Mesothelial cell of epicardium (in vitro differentiated cells): ENCODE data around the gene POLD2. TPM values are rescaled to one million over a fixed set of nuclear protein-coding genes. Genes with fewer than 3 reads are reported as not detected.
A peak's percentile ranks its signal among the peaks of the same experiment; 100 is the strongest.

Experiments used
- DNase-seq, 2 experiments: peaks; one replicate each; pipeline ENCODE4 v3.0.0; 2021; ENCODE audit warnings: low spot score in 2 of 2; ENCODE audit not compliant: unreplicated experiment in 2 of 2
- H3K27ac Mint-ChIP-seq: 2 replicates; pipeline ENCODE4 v1.8.0; 2021; ENCODE audit warnings: mixed read lengths
- H3K27me3 Mint-ChIP-seq: 2 replicates; pipeline ENCODE4 v1.8.0; 2021; ENCODE audit warnings: low read depth, mixed read lengths
- H3K36me3 Mint-ChIP-seq: 2 replicates; pipeline ENCODE4 v1.8.0; 2021; ENCODE audit warnings: mixed read lengths
- H3K4me1 Mint-ChIP-seq: 2 replicates; pipeline ENCODE4 v1.8.0; 2021; ENCODE audit warnings: mixed read lengths
- H3K4me3 Mint-ChIP-seq: 2 replicates; pipeline ENCODE4 v1.8.0; 2021; ENCODE audit warnings: mild to moderate bottlenecking, moderate library complexity, mixed read lengths
- H3K9me3 Mint-ChIP-seq: 2 replicates; pipeline ENCODE4 v1.8.0; 2021; ENCODE audit warnings: mixed read lengths
- CTCF ChIP-seq: fragments of 200-600 bp; sonication (generic); IDR thresholded peaks from one replicate; pipeline ENCODE4 v1.5.0; 2021; ENCODE audit warnings: antibody characterized with exemption; ENCODE audit not compliant: unreplicated experiment
- total RNA-seq: library from RNA; stranded (reverse); gene quantifications from 3 replicates; pipeline ENCODE4 v1.2.1, GENCODE V29; 2021

The POLD2 gene
- total RNA-seq, 1 donor from 2014 or later, result 117 TPM

- Mint-ChIP-seq H3K4me3 (no peak overlapping the region), H3K9me3 (no peaks in the 10 kb centered on the region), H3K27me3 (peaks cover 31% of the 10 kb centered on the region), H3K27ac (no peak overlapping the region), H3K36me3 (no peaks in the 10 kb centered on the region), H3K4me1 (peaks cover 16% of the 10 kb centered on the region)
- DNase-seq, result no peak
- TF ChIP-seq CTCF, result no peak
Observed at GRCh38 chr7:44142028-44142427, 18.7 kb upstream of the POLD2 start.

- no peak for DNase-seq
- peak within 1 kb of the TSS; percentile 56 for H3K27ac Mint-ChIP-seq
Observed at GRCh38 chr7:44141221-44141850, 18.0 kb upstream of the POLD2 start, which contains the start of gene MYL7. Gene MYL7, minus strand, starts transcription at chr7:44141332. Its CDS starts 27 bp downstream, at chr7:44141305.

GRCh38 chr7:44140341-44140740 is 17.0 kb upstream of the POLD2 start:
- Mint-ChIP-seq H3K27ac (no peak overlapping the region), H3K36me3 (no peaks in the 10 kb centered on the region), H3K27me3 (peaks cover 19% of the 10 kb centered on the region), H3K9me3 (no peaks in the 10 kb centered on the region), H3K4me3 (no peak overlapping the region), H3K4me1 (peaks cover 6% of the 10 kb centered on the region)
- TF ChIP-seq CTCF, result no peak
- DNase-seq, result no peak

More at GRCh38 chr7:44141221-44141850, 18.0 kb upstream of the POLD2 start, which contains the start of gene MYL7:
- Mint-ChIP-seq H3K9me3 (no peaks in the 10 kb centered on the region), H3K36me3 (no peaks in the 10 kb centered on the region), H3K4me1 (peaks cover 9% of the 10 kb centered on the region), H3K27me3 (peaks cover 26% of the 10 kb centered on the region), H3K4me3 (no peak within 1 kb of the TSS)
- TF ChIP-seq CTCF, result no peak

DNA sequence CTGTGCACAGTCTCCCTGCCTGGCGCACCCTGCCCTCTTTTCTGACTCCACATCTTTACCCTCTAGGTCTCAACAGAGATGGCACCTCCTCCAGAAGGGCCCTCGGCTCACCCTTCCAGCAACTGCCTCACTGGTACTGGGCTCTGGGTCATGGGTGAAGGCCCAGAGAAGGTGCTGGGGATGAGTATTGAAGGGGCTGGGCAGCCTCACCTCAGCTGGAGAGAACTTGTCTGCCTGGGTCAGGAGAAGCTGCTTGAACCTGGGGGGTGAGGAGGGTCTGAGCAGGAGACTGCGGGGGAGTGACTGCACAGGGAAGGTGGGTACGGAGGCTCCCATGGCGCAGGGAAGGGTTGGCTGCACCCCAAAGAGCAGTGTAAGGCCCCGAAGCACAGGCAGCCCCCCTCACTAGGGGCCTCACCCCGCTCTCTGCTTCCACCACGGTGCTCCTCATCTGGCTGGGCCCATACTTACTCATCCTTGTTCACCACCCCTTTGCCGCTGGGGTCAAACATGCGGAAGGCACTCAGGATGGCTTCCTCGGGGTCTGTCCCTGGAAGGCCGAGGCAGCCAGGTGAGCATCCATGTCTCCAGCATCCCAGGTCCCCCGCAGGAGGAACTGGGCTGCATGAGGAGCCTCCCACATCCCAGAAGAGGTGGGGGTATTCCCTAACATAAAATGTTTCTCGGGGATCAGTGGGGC is 16.1 kb upstream of the POLD2 start:
- H3K27ac Mint-ChIP-seq, result no peak overlapping the region
- H3K4me1 Mint-ChIP-seq, result peaks cover 6% of the 10 kb centered on the region
- no peak for TF ChIP-seq CTCF
- no peak for DNase-seq
- H3K27me3 Mint-ChIP-seq, result peaks cover 11% of the 10 kb centered on the region
- H3K4me3 Mint-ChIP-seq, result no peak overlapping the region
- H3K9me3 Mint-ChIP-seq, result no peaks in the 10 kb centered on the region
- no peaks in the 10 kb centered on the region for H3K36me3 Mint-ChIP-seq

DNA sequence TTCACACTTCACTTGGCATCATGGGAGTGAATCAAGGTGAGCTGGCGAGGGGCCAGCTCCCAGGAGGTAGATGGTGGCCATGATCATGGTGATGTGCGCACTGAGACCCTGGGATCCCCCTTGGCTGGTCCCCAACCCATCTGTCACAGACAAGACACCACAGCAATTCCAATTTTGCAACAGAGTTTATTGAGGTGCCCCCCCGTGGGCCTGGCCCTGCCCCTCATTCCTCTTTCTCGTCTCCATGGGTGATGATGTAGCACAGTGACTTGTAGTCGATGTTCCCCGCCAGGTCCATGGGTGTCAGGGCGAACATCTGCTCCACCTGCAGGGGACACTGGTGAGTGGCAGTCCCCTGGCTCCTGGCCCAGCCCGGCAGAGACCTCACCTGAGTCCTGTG is 15.3 kb upstream of the POLD2 start:
- H3K27ac Mint-ChIP-seq, result no peak overlapping the region
- TF ChIP-seq CTCF, result no peak
- no peak for DNase-seq
- H3K27me3 Mint-ChIP-seq, result peaks cover 4% of the 10 kb centered on the region
- H3K4me3 Mint-ChIP-seq, result no peak overlapping the region
- H3K4me1 Mint-ChIP-seq, result peaks cover 6% of the 10 kb centered on the region
- H3K9me3 Mint-ChIP-seq, result no peaks in the 10 kb centered on the region
- no peaks in the 10 kb centered on the region for H3K36me3 Mint-ChIP-seq
